ENCODE data around the gene PJA1. TPM values are rescaled to one million over a fixed set of nuclear protein-coding genes. Genes with fewer than 3 reads are reported as not detected.

The PJA1 gene
- total RNA-seq, 1 experiment from 2014 or later = 43.1 TPM

DNA sequence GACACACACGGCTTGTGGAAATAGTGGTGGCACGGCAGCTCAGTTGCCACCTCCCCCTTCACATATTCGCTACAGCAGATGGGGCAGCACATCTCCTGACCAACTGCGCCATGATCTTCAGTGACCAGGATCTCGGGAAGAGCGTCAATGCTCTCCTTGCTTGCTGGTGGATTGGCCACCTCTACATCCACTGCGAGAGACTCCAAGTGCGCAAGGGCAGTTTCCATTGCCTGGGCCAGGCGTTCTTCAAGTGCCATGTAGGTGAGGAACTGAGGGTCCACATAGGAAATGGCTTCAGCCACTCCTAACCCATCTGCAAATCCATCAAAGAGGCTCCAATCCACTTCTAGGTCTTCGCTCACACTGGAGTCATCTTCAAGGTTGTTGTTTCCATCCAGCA, 3.9 kb downstream of the PJA1 start:
- H3K36me3 Mint-ChIP-seq = peaks cover 22% of the 10 kb centered on the region
- CTCF ChIA-PET = no interaction called here
- H3K27me3 Mint-ChIP-seq (ENCODE audit: low read depth) = no peaks in the 10 kb centered on the region
- TF ChIP-seq OVOL2 (CRISPR knock-in tag; IDR thresholded peaks at IDR 0.05; ENCODE audit: borderline replicate concordance) (no peak), IRF2 (CRISPR knock-in tag; IDR thresholded peaks at IDR 0.05; ENCODE audit: borderline replicate concordance, low read depth) (no peak), CREM (CRISPR knock-in tag; IDR thresholded peaks at IDR 0.05) (no peak), NR2C2 (CRISPR knock-in tag; IDR thresholded peaks at IDR 0.05) (no peak), SMAD4 (CRISPR knock-in tag; IDR thresholded peaks at IDR 0.05) (no peak), HMGA2 (CRISPR knock-in tag; IDR thresholded peaks at IDR 0.05) (no peak), FOXK1 (CRISPR knock-in tag; IDR thresholded peaks at IDR 0.05) (no peak), ELF4 (CRISPR knock-in tag; IDR thresholded peaks at IDR 0.05; ENCODE audit: low read depth) (no peak), MXD4 (CRISPR knock-in tag; IDR thresholded peaks at IDR 0.05; ENCODE audit: borderline replicate concordance) (no peak), CBFB (CRISPR knock-in tag; IDR thresholded peaks at IDR 0.05; ENCODE audit: low read depth) (no peak)
- TF ChIP-seq, protein P1, sequence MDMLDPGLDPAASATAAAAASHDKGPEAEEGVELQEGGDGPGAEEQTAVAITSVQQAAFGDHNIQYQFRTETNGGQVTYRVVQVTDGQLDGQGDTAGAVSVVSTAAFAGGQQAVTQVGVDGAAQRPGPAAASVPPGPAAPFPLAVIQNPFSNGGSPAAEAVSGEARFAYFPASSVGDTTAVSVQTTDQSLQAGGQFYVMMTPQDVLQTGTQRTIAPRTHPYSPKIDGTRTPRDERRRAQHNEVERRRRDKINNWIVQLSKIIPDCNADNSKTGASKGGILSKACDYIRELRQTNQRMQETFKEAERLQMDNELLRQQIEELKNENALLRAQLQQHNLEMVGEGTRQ (CRISPR knock-in tag; IDR thresholded peaks at IDR 0.05) = no peak
- TF ChIP-seq, protein P2, sequence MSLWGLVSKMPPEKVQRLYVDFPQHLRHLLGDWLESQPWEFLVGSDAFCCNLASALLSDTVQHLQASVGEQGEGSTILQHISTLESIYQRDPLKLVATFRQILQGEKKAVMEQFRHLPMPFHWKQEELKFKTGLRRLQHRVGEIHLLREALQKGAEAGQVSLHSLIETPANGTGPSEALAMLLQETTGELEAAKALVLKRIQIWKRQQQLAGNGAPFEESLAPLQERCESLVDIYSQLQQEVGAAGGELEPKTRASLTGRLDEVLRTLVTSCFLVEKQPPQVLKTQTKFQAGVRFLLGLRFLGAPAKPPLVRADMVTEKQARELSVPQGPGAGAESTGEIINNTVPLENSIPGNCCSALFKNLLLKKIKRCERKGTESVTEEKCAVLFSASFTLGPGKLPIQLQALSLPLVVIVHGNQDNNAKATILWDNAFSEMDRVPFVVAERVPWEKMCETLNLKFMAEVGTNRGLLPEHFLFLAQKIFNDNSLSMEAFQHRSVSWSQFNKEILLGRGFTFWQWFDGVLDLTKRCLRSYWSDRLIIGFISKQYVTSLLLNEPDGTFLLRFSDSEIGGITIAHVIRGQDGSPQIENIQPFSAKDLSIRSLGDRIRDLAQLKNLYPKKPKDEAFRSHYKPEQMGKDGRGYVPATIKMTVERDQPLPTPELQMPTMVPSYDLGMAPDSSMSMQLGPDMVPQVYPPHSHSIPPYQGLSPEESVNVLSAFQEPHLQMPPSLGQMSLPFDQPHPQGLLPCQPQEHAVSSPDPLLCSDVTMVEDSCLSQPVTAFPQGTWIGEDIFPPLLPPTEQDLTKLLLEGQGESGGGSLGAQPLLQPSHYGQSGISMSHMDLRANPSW (CRISPR knock-in tag; conservative IDR thresholded peaks at IDR 0.05; ENCODE audit: low read depth) = no peak
- TF ChIP-seq, protein P3, sequence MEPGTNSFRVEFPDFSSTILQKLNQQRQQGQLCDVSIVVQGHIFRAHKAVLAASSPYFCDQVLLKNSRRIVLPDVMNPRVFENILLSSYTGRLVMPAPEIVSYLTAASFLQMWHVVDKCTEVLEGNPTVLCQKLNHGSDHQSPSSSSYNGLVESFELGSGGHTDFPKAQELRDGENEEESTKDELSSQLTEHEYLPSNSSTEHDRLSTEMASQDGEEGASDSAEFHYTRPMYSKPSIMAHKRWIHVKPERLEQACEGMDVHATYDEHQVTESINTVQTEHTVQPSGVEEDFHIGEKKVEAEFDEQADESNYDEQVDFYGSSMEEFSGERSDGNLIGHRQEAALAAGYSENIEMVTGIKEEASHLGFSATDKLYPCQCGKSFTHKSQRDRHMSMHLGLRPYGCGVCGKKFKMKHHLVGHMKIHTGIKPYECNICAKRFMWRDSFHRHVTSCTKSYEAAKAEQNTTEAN (CRISPR knock-in tag; IDR thresholded peaks at IDR 0.05) = no peak
- POLR2A ChIA-PET = interaction anchor here (0.5 kb wide), 1 partner anchor 249 kb away, joined by 6 read pairs; no protein-coding TSS in a partner anchor
- DNase-seq (ENCODE audit: low spot score) (no peak), ATAC-seq (no peak)
- H3K4me3 Mint-ChIP-seq = no peak overlapping the region
- no peak overlapping the region for H3K27ac Mint-ChIP-seq
- no peaks in the 10 kb centered on the region for H3K9me3 Mint-ChIP-seq
- H3K4me1 Mint-ChIP-seq = peaks cover 47% of the 10 kb centered on the region

DNA sequence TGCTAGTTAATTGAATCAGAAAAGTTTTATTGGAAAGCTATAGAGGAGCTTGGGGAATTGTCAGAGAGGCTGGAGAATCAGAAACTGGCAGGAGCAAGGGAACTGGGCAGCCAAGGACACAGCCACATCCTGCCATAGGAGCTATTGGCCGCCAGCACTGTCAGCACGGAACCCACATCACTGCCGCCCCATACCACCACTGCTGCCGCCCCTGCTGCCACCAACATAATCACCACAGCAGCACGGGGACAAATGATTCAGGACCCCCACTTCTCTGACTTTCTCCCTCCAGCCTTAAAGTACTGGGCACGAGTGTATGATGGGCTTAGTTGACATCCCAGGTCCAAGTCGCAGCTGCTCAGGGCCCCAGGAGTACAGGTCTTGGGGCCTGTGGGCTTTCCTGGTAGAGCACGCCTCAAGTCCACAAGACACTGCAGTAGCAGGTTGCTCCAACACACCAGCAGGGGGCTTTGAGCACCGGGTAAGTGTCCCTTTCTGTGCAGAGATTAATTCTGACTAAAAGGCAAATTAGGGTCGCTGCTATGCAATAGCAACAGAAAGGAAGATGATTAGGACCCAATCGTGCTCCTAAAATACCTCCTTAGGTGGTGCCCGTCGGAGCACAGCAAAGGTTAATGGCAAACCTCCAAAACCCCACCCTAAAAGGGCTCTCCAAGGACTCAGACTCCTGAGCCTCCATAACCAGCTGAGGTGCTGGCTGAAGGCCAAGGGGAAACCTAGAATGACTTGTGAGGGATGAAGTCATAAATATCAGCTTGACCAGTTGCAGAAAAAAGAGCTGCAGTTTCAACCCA, 6.9 kb downstream of the PJA1 start:
- Mint-ChIP-seq H3K4me3 (no peak overlapping the region), H3K27ac (no peak overlapping the region; the same call in 1 of the 2 replicates), H3K4me1 (peaks cover 65% of the 10 kb centered on the region), H3K36me3 (peaks cover 22% of the 10 kb centered on the region), H3K9me3 (no peaks in the 10 kb centered on the region), H3K27me3 (ENCODE audit: low read depth) (no peaks in the 10 kb centered on the region)
- no peak for TF ChIP-seq GRHL2 (CRISPR knock-in tag; IDR thresholded peaks at IDR 0.05; ENCODE audit: insufficient replicate concordance, severe bottlenecking)
- TF ChIP-seq, protein P4, sequence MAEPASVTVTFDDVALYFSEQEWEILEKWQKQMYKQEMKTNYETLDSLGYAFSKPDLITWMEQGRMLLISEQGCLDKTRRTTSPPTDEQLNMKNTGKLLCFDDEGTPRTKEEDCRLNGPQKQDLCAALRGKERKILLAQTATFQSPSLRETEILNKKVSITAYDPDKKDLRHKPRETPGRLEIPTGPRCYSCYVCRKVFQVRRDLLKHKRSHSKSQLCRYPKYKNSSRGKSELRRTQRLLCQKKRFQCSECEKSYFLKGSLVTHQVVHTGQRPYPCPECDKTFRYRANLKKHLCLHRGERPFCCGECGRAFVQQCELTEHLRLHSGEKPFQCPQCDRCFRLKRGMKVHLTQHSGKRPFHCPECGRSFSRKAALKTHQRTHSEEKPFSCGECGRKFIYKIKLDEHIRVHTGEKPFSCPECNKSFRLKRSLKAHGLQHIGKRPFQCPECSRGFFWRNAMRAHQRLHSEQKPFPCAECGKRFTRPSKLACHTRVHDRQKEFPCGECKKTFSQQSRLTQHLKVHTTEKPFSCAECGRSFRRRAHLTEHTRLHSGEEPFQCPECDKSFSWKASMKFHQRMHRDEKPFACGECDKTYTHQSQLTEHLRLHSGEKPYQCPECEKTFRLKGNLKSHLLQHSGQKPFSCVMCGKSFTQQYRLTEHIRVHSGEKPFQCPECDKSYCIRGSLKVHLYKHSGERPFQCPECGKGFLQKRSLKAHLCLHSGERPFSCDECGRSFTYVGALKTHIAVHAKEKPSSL (CRISPR knock-in tag; conservative IDR thresholded peaks at IDR 0.05) = no peak
- TF ChIP-seq, protein P5, sequence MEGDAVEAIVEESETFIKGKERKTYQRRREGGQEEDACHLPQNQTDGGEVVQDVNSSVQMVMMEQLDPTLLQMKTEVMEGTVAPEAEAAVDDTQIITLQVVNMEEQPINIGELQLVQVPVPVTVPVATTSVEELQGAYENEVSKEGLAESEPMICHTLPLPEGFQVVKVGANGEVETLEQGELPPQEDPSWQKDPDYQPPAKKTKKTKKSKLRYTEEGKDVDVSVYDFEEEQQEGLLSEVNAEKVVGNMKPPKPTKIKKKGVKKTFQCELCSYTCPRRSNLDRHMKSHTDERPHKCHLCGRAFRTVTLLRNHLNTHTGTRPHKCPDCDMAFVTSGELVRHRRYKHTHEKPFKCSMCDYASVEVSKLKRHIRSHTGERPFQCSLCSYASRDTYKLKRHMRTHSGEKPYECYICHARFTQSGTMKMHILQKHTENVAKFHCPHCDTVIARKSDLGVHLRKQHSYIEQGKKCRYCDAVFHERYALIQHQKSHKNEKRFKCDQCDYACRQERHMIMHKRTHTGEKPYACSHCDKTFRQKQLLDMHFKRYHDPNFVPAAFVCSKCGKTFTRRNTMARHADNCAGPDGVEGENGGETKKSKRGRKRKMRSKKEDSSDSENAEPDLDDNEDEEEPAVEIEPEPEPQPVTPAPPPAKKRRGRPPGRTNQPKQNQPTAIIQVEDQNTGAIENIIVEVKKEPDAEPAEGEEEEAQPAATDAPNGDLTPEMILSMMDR (IDR thresholded peaks at IDR 0.05) = peak; percentile 12; the same call in 1 of the 2 replicates
- POLR2A ChIA-PET = no interaction called here
- CTCF ChIA-PET = interaction anchor here (0.5 to 1.4 kb wide), 6 partner anchors 8 to 330 kb away, joined by 3 to 4 read pairs (median 3); partner anchors contain the start of gene EFNB1
- peak; percentile 84 for ATAC-seq
- DNase-seq (ENCODE audit: low spot score) = peak; percentile 42

Measured in WTC11 (cell line).